GM19238 (cell line): ENCODE data around the gene TRABD.
"Not testable (repeated sequence)": the region's sequence is repeated elsewhere in the genome, so short reads cannot be mapped to it uniquely, and the experiment has no call there.

ENCODE experiments used
- DNase-seq: peaks from one replicate; pipeline ENCODE4 v3.0.0; 2011; ENCODE audit warnings: low spot score; ENCODE audit not compliant: insufficient read length

TRABD gene

DNA sequence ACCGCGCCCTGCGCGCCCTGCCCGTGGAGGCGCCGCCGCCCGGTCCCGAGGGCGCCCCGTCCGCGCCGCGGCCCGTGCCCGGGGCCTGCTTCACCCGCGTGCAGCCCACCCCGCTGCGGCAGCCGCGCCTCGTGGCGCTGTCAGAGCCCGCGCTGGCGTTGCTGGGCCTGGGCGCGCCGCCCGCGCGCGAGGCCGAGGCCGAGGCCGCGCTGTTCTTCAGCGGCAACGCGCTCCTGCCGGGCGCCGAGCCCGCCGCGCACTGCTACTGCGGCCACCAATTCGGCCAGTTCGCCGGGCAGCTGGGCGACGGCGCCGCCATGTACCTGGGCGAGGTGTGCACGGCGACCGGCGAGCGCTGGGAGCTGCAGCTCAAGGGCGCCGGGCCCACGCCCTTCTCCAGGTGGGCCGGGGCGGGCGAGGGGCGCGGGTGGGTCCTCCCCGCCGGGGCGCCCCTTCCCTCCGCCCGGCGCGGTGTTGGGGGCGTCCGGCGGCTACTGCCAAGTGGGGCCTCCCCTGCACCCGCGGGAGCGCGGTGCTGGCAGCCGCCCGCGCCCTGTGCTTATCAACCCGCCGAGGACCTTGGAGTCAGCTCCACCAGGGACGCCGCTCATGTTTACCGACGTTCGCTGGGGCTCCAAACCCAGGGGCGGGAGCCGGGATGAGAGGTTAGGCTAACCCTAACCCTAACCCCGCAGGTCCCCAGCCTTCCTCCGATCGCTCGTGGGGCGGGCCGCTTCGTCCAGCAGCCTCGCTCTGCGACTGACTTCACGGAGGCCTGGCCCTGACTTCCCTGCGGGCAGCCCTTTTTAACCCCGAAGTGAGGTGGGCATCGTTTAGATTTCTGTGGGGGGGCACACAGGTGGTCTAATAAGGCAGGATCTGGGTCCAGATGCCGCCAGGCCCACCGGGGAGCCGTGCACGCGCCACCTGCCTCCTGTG lies 15.7 kb downstream of the TRABD start:
- DNase-seq, result peak; percentile 44

DNA sequence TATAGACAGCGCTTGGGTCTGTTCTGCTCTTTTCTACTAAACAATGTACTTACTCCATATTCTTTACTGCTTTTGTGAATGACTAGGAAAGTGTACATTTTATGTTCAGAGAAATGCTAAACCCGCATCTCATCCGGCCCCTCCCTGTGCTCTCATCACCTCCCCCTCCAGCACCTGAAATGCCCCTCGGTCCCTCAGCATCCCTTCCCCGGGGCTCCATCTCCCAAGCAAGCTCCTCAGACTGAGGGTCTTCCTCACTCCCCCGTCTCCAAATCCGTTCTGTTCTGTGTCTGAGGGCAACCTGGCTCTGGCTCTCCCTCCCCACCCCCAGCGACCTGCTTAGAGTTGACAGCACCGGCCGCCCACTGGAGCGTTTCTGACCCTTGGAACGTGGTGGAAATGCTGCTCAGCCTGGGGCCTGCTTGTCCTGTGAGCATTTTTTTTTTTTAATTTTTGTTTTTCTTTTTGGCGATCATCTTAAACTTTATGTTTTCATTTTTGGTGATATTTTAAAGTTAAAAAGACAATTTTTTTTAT lies 16.5 kb downstream of the TRABD start:
- no peak for DNase-seq

DNA sequence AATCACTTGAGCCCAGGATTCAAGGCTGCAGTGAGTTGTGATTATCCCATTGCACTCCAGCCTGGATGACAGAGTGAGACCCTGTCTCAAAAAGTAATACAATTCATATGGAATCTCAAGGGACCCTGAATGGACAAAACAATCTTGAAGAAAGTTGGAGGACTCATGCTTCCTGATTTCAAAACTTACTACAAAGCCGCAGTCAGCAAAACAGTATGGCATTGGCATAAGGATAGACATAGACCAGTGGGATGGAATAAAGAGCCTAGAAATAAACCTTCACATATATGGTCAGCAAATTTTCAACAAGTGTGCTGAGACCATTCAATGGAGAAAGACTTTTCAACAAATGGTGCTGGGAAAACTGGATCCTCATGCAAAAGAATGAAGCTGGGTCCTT lies 17.6 kb downstream of the TRABD start:
- DNase-seq, result no peak

DNA sequence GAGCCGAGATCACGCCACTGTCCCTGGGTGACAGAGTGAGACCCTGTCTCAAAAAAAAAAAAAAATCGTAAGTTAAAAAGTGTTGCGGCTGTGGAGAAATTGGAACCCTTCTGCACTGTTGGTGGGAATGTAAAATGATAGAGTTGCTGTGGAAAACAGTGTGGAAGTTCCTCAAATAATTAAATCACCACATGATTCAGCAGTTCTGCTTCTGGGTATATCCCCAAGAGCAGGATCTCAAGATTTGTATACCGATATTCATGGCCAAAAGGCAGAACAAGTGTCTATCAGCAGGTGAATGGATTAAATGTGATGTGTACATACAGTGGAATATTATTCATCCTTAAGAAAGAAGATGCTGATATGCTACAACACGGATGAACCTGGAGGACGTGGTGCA lies 18.9 kb downstream of the TRABD start:
- DNase-seq, result no peak

DNA sequence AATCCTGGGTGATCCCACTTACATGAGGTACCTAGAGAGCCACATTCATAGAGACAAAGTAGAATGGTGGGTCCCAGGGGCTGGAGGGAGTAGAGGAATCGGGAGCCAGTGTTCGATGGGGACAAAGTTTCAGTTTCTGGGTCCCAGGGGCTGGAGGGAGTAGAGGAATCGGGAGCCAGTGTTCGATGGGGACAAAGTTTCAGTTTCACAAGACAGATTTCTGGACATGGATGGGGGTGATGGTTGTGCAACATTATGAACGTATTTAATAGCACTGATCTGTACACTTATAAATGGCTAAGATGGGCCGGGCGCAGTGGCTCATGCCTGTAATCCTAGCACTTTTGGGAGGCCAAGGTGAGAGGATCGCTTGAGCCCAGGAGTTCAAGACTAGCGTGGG lies 19.3 kb downstream of the TRABD start:
- DNase-seq, result not testable (repeated sequence)

DNA sequence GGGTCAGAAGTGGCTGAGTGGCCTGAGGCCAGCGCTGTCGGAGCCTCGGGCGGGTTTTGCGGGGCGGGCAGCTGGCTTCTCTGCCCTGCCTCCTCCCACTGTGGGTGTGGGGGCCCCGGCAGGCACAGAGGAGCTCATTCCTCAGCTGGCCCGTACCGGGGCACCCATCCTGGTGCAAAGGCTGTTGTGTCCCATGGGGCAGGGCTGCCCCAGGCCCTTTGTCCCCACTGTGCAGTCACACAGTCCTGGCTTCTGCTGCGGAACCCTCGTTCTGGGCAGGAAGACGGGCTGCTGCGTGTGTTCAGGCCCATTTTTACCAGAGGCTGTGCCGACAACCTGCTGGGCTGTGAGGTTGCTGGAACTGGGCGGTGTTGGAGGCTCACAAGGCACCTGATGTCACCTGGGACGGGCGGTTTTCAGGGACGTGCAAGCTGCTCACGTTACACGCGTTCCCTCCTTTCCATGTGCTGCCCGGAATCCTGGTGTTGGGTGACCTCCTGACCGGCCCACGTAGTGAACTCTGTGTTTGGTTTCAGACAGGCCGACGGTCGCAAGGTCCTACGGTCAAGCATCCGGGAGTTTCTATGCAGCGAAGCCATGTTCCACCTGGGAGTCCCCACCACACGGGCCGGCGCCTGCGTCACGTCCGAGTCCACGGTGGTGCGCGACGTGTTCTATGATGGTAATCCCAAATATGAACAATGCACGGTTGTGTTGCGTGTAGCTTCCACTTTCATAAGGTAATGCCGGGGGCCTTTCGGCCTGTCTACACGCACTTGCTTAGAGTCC lies 20.3 kb downstream of the TRABD start:
- no peak for DNase-seq

DNA sequence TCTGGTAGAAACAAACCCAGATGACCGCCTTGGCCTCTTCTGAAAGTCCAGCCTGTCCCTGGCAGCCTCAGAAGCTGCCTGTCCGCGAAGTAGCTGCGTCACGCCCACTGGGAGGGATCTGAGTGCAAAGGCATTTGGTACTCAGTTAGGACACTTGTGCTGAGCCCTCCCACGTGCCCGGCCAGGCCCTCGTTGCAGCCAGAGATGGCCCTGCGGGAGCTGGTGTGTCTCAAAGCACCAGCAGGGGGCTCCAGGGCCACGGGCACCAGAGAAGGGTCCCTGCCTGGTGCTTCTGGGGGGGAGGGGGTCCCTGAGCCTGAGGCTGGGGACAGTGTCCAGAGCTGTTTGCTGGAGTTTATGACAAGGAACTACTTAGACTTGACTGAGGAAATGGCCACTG lies 20.9 kb downstream of the TRABD start:
- DNase-seq, result no peak

DNA sequence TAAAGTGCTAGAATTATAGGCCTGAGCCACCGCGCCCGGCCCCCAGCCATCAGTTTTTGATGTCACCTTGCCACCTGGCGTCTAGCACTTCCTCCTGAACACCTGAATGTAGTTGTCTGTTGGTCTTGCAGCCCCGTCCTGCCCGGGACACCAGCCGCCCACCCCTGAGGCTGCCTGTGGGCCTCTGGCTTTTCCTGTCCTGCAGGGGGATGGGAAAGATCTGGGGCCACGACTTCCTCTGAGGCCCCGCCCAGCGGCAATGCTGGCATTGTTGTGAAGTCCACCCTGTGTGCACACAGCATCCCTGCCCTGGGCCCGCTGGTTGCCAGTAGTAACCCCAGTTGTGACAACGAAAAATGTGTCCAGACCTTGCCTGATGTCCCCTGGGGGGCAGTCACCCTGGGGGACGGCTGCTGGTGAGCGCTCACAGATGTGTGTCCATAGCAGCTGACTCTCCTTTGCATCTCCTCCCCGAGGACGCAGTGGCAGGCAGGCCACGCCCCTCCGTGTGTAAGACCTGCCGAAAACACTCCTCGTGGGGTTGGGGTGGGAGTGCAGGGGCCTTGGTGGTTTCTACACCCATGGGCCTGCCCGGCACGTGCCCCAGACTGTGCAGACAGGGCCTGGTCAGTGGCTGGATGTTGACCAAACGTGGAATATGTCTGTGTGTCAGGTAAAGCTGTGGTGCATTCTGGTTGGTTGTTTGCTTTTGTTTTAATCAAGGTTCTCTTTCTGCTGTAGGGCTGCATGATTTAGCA lies 21.8 kb downstream of the TRABD start:
- no peak for DNase-seq

DNA sequence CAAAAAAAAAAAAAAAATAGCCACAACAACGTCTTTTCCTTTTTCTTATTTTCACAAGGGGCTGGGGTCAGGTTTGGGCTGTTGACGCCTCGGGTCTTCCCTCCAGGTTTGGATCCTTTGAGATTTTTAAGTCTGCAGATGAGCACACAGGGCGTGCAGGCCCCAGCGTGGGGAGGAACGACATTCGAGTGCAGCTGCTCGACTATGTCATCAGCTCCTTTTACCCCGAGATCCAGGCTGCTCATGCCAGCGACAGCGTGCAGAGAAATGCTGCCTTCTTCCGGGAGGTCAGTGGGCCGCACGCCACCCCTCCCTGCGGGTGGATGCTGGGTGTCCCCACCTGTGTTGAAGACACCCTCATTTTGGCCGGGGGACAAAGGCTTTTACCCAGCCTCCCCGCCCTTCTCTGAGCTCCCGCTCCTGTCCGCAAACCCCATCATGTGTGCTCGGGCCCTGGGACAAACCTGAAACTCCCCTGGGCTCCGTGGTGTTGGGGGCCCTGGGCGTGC lies 22.8 kb downstream of the TRABD start:
- DNase-seq, result no peak

DNA sequence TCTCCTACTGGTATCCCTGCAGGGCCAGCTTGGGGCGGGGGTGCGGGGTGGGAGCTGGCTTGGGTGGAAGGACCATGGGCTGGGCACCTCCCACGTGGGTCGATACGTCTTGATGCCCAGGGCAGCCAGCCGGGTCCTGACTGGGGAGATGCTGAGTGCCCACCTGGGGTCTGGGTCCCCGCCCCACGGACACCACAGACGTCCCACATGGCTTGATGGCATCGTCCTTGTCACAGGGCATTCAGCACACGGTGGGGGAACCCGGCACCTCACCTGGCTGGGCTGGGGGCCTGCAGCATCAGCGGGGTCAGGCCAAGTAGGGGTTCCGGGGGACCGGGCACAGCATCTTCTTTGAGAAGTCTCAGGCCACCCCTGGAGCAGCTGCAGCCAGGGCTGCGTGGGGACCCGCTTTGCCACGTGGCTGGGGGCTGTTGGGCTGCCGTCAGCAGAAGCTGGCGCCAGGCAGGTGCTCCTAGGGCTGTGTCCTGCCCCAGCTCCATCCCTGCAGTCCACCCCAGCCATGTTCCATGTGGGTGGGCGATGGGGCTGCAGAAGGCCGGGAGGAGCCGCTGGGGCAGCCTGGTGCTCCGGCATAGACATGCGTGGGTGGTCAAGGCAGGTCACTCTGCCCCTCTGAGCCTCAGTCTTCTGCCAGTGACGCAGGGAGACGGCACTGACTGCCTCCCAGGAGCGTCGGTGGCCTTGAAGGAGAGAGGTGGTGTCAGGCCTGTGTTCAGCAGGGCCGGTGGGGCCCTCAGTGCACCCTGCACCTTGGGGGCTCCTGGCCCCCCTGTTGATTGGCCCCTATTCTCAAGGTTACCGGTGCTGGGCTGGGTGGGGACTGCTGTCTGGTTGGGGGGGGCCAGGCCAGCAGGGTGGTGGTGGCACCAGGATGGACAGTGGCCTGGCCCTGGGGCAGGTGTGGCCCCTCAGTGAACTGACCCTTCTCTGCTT lies 23.5 kb downstream of the TRABD start:
- DNase-seq, result no peak

DNA sequence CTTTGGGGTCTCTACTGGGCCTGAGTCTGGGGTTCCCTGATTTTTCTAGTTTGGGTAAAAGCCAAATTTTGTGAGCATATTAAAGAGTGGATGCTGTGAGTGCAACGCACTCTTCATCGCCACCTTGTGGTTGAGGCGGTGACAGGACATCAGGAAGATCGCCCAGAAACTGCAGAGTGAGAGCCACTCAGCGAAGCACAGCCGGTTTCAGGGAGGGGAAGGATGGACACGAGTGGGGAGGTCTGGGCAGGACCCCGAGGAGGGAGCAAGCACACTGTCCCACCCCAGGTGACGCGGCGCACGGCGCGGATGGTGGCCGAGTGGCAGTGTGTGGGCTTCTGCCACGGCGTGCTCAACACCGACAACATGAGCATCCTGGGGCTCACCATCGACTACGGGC lies 24.2 kb downstream of the TRABD start:
- peak; percentile 84 for DNase-seq

DNA sequence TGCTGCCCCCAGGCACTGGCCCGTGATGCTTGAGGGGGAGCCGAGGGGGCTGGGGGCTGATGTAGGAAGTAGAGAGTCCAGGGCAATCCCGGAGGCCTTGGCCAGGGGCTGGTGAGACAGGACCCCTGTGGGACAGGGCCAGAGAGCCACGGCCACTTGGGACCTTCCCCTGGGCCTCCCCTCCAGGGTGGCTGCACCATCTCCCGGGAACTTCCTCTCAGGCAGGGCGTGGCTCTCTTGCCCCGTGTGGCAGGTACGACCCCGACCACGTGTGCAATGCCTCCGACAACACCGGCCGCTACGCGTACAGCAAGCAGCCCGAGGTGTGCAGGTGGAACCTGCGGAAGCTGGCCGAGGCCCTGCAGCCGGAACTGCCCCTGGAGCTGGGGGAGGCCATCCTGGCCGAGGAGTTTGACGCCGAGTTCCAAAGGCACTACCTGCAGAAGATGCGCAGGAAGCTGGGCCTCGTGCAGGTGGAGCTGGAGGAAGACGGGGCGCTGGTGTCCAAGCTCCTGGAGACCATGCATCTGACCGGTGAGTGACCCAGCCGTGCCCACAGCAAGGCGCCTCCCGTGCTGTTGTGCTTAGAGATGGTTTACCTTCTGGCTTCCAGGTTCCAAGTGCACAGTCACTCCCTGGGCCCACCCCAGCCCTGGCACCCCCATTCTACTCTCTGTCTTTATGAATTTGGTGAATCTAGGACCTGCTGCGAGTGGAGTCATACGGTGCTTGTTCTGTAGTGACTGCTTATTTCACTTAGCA lies 24.8 kb downstream of the TRABD start:
- DNase-seq, result no peak

DNA sequence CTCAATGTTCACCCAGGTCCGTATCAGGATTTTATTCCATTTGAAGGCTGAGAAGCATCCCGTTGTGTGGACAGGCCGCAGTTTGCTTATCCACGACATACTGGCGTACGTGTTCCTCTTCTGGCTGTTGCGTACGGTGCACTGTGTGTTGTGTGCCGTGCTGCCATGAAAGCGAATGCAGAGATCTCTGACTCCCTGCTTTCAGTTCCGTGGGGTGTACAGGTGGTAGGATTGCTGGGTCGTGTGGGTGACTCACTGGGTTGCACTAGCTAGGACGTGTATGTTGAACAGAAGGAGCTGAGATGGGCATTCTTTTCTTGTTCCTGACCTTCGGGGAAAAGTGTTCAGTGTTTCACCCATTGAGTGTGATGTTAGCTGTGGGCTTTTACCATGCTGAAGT lies 25.4 kb downstream of the TRABD start:
- DNase-seq, result no peak

DNA sequence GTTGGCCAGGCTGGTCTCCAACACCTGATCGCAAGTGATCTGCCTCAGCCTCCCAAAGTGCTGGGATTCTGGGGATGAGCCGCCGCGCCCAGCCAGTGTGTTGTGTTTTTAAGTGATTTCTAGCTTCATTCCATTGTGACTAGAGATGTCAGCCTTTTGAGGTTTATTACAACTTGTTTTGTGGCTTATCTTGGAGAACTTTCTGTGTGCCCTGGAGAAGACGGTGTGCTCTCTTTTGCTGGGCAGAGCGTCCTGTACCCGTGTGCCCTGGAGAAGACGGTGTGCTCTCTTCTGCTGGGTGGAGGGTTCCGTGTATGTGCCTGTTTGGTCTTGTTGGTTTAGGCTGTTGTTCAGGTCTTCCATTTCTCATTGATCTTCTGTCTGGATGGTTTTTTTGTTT lies 27.6 kb downstream of the TRABD start:
- DNase-seq, result no peak

DNA sequence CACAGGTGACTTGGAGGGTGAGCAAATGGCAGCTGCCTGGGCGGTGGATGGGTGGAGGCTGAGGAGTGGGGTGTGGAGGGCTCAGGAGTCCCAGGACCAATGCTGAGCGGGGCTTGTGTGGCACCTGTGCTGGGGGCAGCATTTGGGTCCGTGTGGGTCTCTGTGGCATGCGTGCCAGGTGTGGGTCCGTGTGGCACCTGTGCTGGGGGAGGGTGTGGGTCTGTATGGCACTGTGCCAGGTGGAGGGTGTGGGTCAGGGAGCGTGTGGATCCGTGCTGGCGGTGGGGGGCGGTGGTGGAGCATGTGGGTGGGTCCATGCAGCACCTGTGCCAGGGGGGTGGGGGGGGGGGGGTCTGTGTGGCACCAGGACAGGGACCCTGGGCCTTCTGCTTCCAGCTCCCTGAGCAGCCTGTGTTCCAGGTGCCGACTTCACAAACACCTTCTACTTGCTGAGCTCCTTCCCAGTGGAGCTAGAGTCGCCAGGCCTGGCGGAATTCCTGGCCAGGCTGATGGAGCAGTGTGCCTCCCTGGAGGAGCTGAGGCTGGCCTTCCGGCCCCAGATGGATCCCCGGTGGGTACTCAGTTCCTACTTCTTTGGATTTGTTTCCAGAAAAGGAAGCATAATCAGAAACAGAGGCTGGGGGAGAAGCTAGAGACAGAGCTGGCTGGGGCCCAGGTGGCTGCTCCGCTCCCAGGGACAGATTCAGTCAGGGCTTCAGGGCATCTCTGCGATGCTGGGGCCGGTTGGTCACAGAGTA lies 29.8 kb downstream of the TRABD start:
- no peak for DNase-seq

DNA sequence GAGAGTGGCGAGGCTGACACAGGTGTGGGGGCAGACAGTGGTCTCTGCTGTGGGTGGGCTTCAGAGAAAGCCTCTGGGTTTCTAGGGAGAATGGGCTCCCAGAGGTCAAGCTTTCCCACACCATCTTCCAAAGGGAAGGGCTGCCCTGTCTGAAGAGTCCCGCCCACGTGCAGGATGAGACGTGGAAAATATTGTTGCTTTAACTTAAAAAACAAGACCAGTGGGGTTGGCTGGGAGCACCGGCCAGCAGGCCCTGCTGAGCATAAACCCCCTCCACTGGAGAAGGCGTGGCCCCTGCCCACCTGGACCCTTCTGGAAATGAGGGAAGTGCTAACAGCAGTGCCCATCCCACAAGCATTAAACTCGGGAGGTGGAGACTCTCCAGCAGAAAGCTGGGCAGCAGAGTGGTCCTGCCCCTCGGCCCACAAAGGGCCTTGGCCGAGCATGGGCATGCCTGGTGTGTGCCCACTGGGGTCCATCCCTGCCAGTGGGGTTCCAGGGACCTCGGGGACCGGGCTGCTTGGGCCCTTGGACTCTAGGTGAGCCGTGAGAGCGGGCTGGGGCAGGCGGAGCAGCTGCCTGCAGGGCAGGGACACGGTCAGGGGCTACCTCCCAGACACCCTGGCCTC lies 30.5 kb downstream of the TRABD start:
- DNase-seq, result no peak

DNA sequence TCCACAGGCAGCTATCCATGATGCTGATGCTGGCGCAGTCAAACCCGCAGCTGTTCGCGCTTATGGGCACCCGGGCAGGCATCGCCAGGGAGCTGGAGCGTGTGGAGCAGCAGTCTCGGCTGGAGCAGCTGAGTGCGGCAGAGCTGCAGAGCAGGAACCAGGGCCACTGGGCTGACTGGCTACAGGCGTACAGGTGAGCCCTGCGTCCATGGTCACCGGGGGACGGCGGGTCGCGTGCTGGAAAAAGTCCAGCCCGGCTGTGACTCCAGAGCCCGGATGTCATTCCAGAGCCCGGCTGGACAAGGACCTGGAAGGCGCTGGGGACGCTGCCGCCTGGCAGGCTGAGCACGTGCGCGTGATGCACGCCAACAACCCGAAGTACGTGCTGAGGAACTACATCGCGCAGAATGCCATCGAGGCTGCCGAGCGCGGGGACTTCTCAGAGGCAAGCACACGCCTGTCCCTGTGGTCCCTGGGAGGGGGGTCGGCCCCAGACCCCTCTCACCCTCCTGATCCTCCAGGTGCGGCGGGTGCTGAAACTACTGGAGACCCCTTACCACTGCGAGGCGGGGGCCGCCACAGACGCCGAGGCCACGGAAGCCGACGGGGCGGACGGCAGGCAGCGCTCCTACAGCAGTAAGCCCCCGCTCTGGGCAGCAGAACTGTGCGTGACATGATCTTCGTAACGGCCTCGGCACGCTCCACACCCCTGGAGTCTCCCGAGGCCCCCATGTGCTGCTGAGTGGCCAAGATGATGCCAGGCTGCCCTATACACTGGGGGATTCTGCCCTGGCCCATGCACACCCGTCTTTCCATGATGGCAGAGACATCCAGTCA lies 31.2 kb downstream of the TRABD start:
- no peak for DNase-seq
